GM12874 (cell line): ENCODE data around the gene E2F4.

Experiments used
- CTCF ChIP-seq: IDR thresholded peaks from 2 replicates; pipeline ENCODE4 v1.5.1; 2011; ENCODE audit warnings: low read depth, mild to moderate bottlenecking, control low read depth, low read length, moderate library complexity; ENCODE audit not compliant: insufficient read depth

The E2F4 gene

GRCh38 chr16:67233596-67233995 lies 41.6 kb downstream of the E2F4 start:
- TF ChIP-seq CTCF = no peak

GRCh38 chr16:67234180-67234597 lies 42.2 kb downstream of the E2F4 start:
- TF ChIP-seq CTCF = no peak

GRCh38 chr16:67235816-67236562 lies 44.0 kb downstream of the E2F4 start:
- no peak for TF ChIP-seq CTCF

GRCh38 chr16:67236563-67237395 lies 44.8 kb downstream of the E2F4 start:
- no peak for TF ChIP-seq CTCF

GRCh38 chr16:67237396-67238277 lies 45.7 kb downstream of the E2F4 start:
- TF ChIP-seq CTCF = no peak

GRCh38 chr16:67238278-67238575 lies 46.3 kb downstream of the E2F4 start:
- no peak for TF ChIP-seq CTCF

GRCh38 chr16:67238806-67239470 lies 47.0 kb downstream of the E2F4 start:
- no peak for TF ChIP-seq CTCF
